Adrenal gland (tissue), 12 donors: ENCODE measurements around the gene GLB1L. TPM values are rescaled to one million over a fixed set of nuclear protein-coding genes. Genes with fewer than 3 reads are reported as not detected.
A peak's percentile ranks its signal among the peaks of the same experiment; 100 is the strongest.

Source experiments
- DNase-seq, 7 donors: peaks; one replicate each; pipeline ENCODE4 v3.0.0-alpha.2; 2019 to 2020
- H3K27ac ChIP-seq, 5 donors: fragments of 200-600 bp; sonication (generic) in 4 of 5; 1 replicate in 3 of 5; 2 replicates in 2 of 5; pipeline versions ENCODE4 v1.5.1 to v1.8.0; 2016 to 2020; ENCODE audit warnings: mild to moderate bottlenecking in 1 of 5
- H3K27me3 ChIP-seq: fragments of 200-600 bp; 2 replicates; pipeline ENCODE4 v1.8.0; 2021
- H3K36me3 ChIP-seq, 2 donors: fragments of 200-600 bp; replicated peaks in 1 of 2; 1 replicate in 1 of 2; 2 replicates in 1 of 2; pipeline versions ENCODE4 v1.5.1 to v1.8.0; 2018 to 2022
- H3K4me1 ChIP-seq, 2 donors: fragments of 200-600 bp; replicated peaks in 1 of 2; 1 replicate in 1 of 2; 2 replicates in 1 of 2; pipeline versions ENCODE4 v1.5.1 to v1.8.0; 2018 to 2021
- H3K4me3 ChIP-seq, 4 donors: fragments of 200-600 bp; sonication (generic) in 3 of 4; one replicate each; pipeline ENCODE4 v1.5.1; 2016 to 2018
- H3K9me3 ChIP-seq, 3 donors: fragments of 200-600 bp; sonication (generic) in 1 of 3; replicated peaks in 1 of 3; 1 replicate in 2 of 3; 2 replicates in 1 of 3; pipeline versions ENCODE4 v1.5.1 to v1.8.0; 2016 to 2021
- POLR2A ChIP-seq, 2 donors: fragments of 450-650 bp; IDR thresholded peaks; one replicate each; pipeline ENCODE4 v1.6.1; 2017; ENCODE audit warnings: antibody characterized with exemption in 2 of 2, mild to moderate bottlenecking in 2 of 2, moderate library complexity in 1 of 2
- whole genome bisulfite sequencing, 4 donors: extraction: QIAGEN DNeasy Blood & Tissue Kit in 2 of 4; methylation state at CpG; one replicate each; pipeline versions ENCODE4 v1.1.5 to v1.1.7; 2013 to 2017; 5-methylcytosine and 5-hydroxymethylcytosine counted together
- intact Hi-C, 2 donors: fragments of 100-400 bp; cut with DNase I; formaldehyde crosslinking; loops; one replicate each; pipeline versions ENCODE4 v1.14.1 to v1.15.0; 2022 to 2023
- polyA plus RNA-seq, 3 donors: library from polyadenylated mRNA; stranded (reverse); fragments of 200-250 nt in 2 of 3; fragments of 350-450 nt in 1 of 3; fragmentation: Illumina TruSeq in 1 of 3; extraction: RNeasy Lipid Tissue Mini Kit (QIAGEN cat#74804) in 1 of 3; gene quantifications; one replicate each; pipeline ENCODE4 v1.2.3, GENCODE V29; 2013 to 2014
- total RNA-seq, 9 donors: library from RNA; depleted of rRNA in 4 of 9; stranded (reverse); fragments of >200 nt in 4 of 9; fragments of 120-200 nt in 1 of 9; fragmentation: NEBNext Ultra II Directional in 1 of 9; extraction: Animal tissue kit (Norgen Biotek cat#: 25700) in 1 of 9; gene quantifications; one replicate each; pipeline versions ENCODE4 v1.1.0 to v1.2.4, GENCODE V29; 2013 to 2023
- TF ChIP-seq, protein P1 (sequence below), 6 experiments: fragments of 450-650 bp in 4 of 6; fragments of 200-600 bp in 2 of 6; sonication (generic) in 1 of 6; IDR thresholded peaks; 1 replicate in 5 of 6; 2 replicates in 1 of 6; pipeline versions ENCODE4 v1.5.1 to v1.8.0; 2016 to 2021; ENCODE audit warnings: antibody characterized with exemption in 6 of 6, mild to moderate bottlenecking in 2 of 6, moderate library complexity in 1 of 6
- donor health status: healthy with polysubstance abuse.
- donor health status: Bipolar disorder and iron deficiency.
- donor health status: DM: yes; HTN: yes; CAD: no.
- donor health status: DM: no; HTN: no; CAD: no.
- donor health status: DM: no; HTN: no; CAD: no.
- donor health status: DM: yes; HTN: yes; CAD: no.

The GLB1L gene
- total and polyA plus RNA-seq, 12 donors = 6.3 to 25.0 (median 14.5) TPM

DNA sequence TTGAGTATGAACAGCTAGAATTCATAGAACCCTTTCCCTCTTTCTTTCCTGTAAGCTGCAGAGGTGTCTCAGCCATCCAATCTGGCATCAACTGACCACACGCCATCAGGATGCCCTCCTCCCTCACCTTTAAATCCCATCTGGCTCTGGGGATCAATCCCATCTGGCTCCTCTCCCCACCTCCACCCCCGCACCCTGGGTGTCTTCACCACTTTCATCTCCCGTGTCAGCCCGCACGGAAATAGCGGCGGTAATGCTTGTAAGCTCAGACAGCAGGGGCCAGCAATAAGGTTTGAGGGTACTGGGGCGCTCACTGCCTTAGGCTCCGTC lies 7.3 kb upstream of the GLB1L start:
- Histone ChIP-seq H3K9me3 (no peaks in the 10 kb centered on the region), H3K4me1 (peaks cover 23 to 40% of the 10 kb centered on the region in 2 donors), H3K4me3 (peak overlapping the region in 1 of 4 donors; percentile 68), H3K36me3 (peaks cover 0 to 10% of the 10 kb centered on the region in 2 donors), H3K27ac (peak overlapping the region in 2 of 5 donors; percentile 86 to 93), H3K27me3 (no peaks in the 10 kb centered on the region)
- WGBS, 4 donors = 33 to 45% (median 35%) methylated on average over 3 to 9 of the region's 9 CpGs
- intact Hi-C loops = no loop called here
- peak in 1 of 7 donors; percentile 20 for DNase-seq
- TF ChIP-seq POLR2A (IDR thresholded peaks at IDR 0.05) = no peak
- TF ChIP-seq, protein P1, sequence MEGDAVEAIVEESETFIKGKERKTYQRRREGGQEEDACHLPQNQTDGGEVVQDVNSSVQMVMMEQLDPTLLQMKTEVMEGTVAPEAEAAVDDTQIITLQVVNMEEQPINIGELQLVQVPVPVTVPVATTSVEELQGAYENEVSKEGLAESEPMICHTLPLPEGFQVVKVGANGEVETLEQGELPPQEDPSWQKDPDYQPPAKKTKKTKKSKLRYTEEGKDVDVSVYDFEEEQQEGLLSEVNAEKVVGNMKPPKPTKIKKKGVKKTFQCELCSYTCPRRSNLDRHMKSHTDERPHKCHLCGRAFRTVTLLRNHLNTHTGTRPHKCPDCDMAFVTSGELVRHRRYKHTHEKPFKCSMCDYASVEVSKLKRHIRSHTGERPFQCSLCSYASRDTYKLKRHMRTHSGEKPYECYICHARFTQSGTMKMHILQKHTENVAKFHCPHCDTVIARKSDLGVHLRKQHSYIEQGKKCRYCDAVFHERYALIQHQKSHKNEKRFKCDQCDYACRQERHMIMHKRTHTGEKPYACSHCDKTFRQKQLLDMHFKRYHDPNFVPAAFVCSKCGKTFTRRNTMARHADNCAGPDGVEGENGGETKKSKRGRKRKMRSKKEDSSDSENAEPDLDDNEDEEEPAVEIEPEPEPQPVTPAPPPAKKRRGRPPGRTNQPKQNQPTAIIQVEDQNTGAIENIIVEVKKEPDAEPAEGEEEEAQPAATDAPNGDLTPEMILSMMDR (IDR thresholded peaks at IDR 0.05) = no peak

DNA sequence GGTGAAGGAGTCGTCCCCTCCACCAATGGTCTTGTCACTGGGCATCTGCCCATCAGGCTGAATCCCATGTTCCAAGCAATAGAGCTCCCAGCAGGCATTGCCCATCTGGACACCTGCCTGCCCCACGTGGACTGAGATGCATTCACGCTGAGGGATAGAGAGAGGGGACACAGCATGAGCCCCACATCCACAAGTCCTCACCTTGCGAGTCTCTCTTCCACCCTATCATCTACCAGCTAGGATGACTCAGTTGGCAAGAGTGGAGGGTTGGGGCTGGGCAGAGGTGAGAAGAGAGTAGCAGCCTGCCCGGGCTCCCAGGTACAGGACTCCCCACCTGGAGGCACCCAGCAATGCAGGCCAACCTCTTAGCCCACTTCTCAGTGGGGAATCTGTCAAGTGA lies 6.8 kb upstream of the GLB1L start:
- intact Hi-C loops = no loop called here

DNA sequence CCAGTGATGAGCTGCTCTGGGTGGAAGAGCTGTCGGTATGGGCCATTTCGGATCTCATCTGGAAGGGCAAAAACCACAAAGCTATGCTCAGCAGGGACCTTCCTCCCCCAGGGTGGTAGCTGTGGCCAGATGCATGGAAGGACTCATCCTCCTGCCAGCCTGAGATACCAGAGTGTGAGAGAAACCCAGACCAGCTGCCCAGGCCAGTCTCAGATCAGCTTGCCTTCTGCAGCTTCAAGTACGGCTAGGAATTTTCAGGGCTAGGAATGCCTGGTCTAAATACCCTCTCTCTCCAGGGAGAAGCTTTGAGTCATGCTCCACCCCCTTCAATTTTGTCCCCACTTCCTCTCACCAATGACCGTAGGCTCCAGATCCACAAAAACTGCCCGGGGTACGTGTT lies 6.4 kb upstream of the GLB1L start:
- no peaks in the 10 kb centered on the region for H3K9me3 ChIP-seq
- TF ChIP-seq, protein P1 (IDR thresholded peaks at IDR 0.05) = no peak
- TF ChIP-seq POLR2A (IDR thresholded peaks at IDR 0.05) = no peak
- H3K36me3 ChIP-seq = peaks cover 0 to 17% of the 10 kb centered on the region in 2 donors
- no peak for DNase-seq
- peaks cover 23 to 41% of the 10 kb centered on the region in 2 donors for H3K4me1 ChIP-seq
- intact Hi-C loops = no loop called here
- WGBS, 4 donors = 81 to 86% (median 83%) methylated on average over 6 of the region's 6 CpGs
- H3K27me3 ChIP-seq = no peaks in the 10 kb centered on the region
- H3K27ac ChIP-seq = peak overlapping the region in 2 of 5 donors; percentile 86 to 93
- no peak overlapping the region for H3K4me3 ChIP-seq

More for the DNA sequence above, 6.8 kb upstream of the GLB1L start:
- Histone ChIP-seq H3K4me1 (peaks cover 23 to 40% of the 10 kb centered on the region in 2 donors), H3K4me3 (no peak overlapping the region), H3K9me3 (no peaks in the 10 kb centered on the region), H3K27ac (peak overlapping the region in 2 of 5 donors; percentile 86 to 93), H3K27me3 (no peaks in the 10 kb centered on the region), H3K36me3 (peaks cover 0 to 14% of the 10 kb centered on the region in 2 donors)
- 73 to 100% (median 75%) methylated on average over 2 to 5 of the region's 5 CpGs for WGBS, 4 donors
- DNase-seq = no peak
- TF ChIP-seq, protein P1 (IDR thresholded peaks at IDR 0.05) = no peak
- no peak for TF ChIP-seq POLR2A (IDR thresholded peaks at IDR 0.05)

DNA sequence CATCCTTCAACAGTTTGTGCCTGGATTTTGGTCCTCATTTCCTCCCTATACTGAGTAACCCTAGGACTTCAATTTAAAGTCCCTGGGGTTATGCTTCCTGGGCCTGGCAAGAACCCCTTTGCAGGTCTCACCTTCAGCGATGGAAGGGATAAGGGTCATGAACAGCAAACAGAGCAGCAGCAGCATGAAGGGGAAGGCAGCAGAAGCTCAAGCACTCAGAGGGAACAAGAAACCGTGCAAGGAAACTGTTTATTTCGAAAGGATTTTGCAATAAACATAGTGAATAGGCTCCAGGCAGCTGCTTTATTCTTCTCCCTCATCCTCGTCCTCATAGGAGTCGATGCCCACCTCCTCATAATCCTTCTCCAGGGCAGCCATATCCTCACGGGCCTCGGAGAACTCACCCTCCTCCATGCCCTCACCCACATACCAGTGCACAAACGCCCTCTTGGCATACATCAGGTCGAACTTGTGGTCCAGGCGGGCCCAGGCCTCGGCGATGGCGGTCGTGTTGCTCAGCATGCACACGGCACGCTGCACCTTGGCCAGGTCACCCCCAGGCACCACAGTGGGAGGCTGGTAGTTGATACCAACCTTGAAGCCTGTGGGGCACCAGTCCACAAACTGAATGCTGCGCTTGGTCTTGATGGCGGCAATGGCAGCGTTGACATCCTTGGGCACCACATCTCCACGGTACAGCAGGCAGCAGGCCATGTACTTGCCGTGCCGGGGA lies 5.0 kb upstream of the GLB1L start:
- Histone ChIP-seq H3K4me1 (peaks cover 30 to 51% of the 10 kb centered on the region in 2 donors), H3K4me3 (no peak overlapping the region), H3K27me3 (no peaks in the 10 kb centered on the region), H3K27ac (peak overlapping the region in 4 of 5 donors; percentile 56 to 90 (median 74)), H3K36me3 (peaks cover 0 to 17% of the 10 kb centered on the region in 2 donors), H3K9me3 (no peaks in the 10 kb centered on the region)
- no peak for DNase-seq
- intact Hi-C loops = no loop called here
- 86 to 89% (median 87%) methylated on average over 15 to 22 of the region's 22 CpGs for WGBS, 4 donors
- no peak for TF ChIP-seq POLR2A (IDR thresholded peaks at IDR 0.05)
- TF ChIP-seq, protein P1 (IDR thresholded peaks at IDR 0.05) = no peak
